SK-N-SH (cell line): ENCODE measurements around the gene MACROD2. TPM values are rescaled to one million over a fixed set of nuclear protein-coding genes. Genes with fewer than 3 reads are reported as not detected.

Experiments used
- CTCF ChIA-PET: fragments of 300-600, 350-600 bp; formaldehyde crosslinking; extraction: SDS; loops from one replicate; lab custom pipeline; 2021; lab: Yijun Ruan, JAX
- POLR2A ChIA-PET: fragments of 350-600 bp; sonication (Branson Sonifier 250); formaldehyde crosslinking; extraction: SDS; loops from one replicate; lab custom pipeline; 2020; ENCODE audit warnings: antibody characterized with exemption, inconsistent platforms; lab: Yijun Ruan, JAX
- DNase-seq: peaks from one replicate; pipeline ENCODE4 v3.0.0; 2012
- H2AFZ ChIP-seq: fragments of 200-600 bp; sonication (generic); 2 replicates; pipeline ENCODE4 v1.8.1; 2016; ENCODE audit warnings: antibody characterized with exemption, mild to moderate bottlenecking, low read depth
- H3F3A ChIP-seq: fragments of 200-600 bp; sonication (generic); replicated peaks from 2 replicates; pipeline ENCODE3; 2016; ENCODE audit warnings: antibody characterized with exemption, mild to moderate bottlenecking; ENCODE audit not compliant: insufficient read depth
- H3K27ac ChIP-seq, 2 experiments: fragments of 200-500 bp in 1 of 2; fragments of 200-600 bp in 1 of 2; sonication (Bioruptor generic) in 1 of 2; sonication (generic), shearing (Covaris generic) in 1 of 2; 2 replicates each; pipeline versions ENCODE4 v1.5.1 to v1.6.1; 2014 to 2016; ENCODE audit warnings: low read depth in 2 of 2, inconsistent platforms in 1 of 2, low read length in 1 of 2, mild to moderate bottlenecking in 1 of 2, mixed read lengths in 1 of 2
- H3K27me3 ChIP-seq: fragments of 200-600 bp; sonication (generic), shearing (Covaris generic); 2 replicates; pipeline ENCODE4 v1.6.1; 2016; ENCODE audit warnings: mixed run types; ENCODE audit not compliant: insufficient read depth
- H3K36me3 ChIP-seq, 2 experiments: fragments of 200-500 bp in 1 of 2; fragments of 200-600 bp in 1 of 2; sonication (Bioruptor generic) in 1 of 2; sonication (generic) in 1 of 2; replicated peaks in 1 of 2; 2 replicates each; pipeline versions ENCODE3 to v1.5.1; 2014 to 2016; ENCODE audit warnings: low read length in 1 of 2, mild to moderate bottlenecking in 1 of 2; ENCODE audit not compliant: insufficient read depth in 2 of 2, control insufficient read depth in 1 of 2
- H3K4me1 ChIP-seq, 2 experiments: fragments of 200-500 bp in 1 of 2; fragments of 200-600 bp in 1 of 2; sonication (Bioruptor generic) in 1 of 2; sonication (generic), shearing (Covaris generic) in 1 of 2; 2 replicates each; pipeline versions ENCODE4 v1.5.1 to v1.6.1; 2014 to 2016; ENCODE audit warnings: low read depth in 1 of 2, low read length in 1 of 2, mixed run types in 1 of 2; ENCODE audit not compliant: insufficient read depth in 2 of 2, control insufficient read depth in 1 of 2
- H3K4me2 ChIP-seq: fragments of 200-600 bp; sonication (generic), shearing (Covaris generic); 2 replicates; pipeline ENCODE4 v1.6.1; 2017; ENCODE audit warnings: mixed run types
- H3K4me3 ChIP-seq, 2 experiments: fragments of 200-500 bp in 1 of 2; fragments of 200-600 bp in 1 of 2; sonication (Bioruptor generic) in 1 of 2; sonication (generic), shearing (Covaris generic) in 1 of 2; 2 replicates each; pipeline versions ENCODE4 v1.5.1 to v1.8.1; 2014 to 2016; ENCODE audit warnings: low read depth in 2 of 2, inconsistent platforms in 1 of 2, low read length in 1 of 2, mild to moderate bottlenecking in 1 of 2, mixed read lengths in 1 of 2, moderate library complexity in 1 of 2
- H3K79me2 ChIP-seq: fragments of 200-600 bp; sonication (generic); 2 replicates; pipeline ENCODE4 v1.8.1; 2017; ENCODE audit warnings: mild to moderate bottlenecking; ENCODE audit not compliant: insufficient read depth
- H3K9ac ChIP-seq: fragments of 200-600 bp; sonication (generic); 2 replicates; pipeline ENCODE4 v1.6.1; 2017; ENCODE audit warnings: mixed run types
- H3K9me2 ChIP-seq: fragments of 200-600 bp; sonication (generic); 2 replicates; pipeline ENCODE4 v1.6.1; 2017; ENCODE audit warnings: mixed run types
- H3K9me3 ChIP-seq: fragments of 200-600 bp; sonication (generic); 2 replicates; pipeline ENCODE4 v1.6.1; 2017; ENCODE audit warnings: mixed run types, mild to moderate bottlenecking, moderate library complexity
- H4K20me1 ChIP-seq: fragments of 200-600 bp; sonication (generic); 2 replicates; pipeline ENCODE4 v1.6.1; 2017; ENCODE audit warnings: mild to moderate bottlenecking, mixed run types; ENCODE audit not compliant: insufficient read depth
- FOXM1 ChIP-seq: IDR thresholded peaks from 2 replicates; pipeline ENCODE4 v1.4.0; 2012; ENCODE audit warnings: low read depth, mild to moderate bottlenecking
- JUND ChIP-seq: IDR thresholded peaks from 2 replicates; pipeline ENCODE4 v1.4.0; 2012
- NRF1 ChIP-seq: IDR thresholded peaks from 2 replicates; pipeline ENCODE4 v1.6.1; 2012; ENCODE audit warnings: low read depth, mild to moderate bottlenecking, low read length
- RAD21 ChIP-seq: IDR thresholded peaks from 2 replicates; pipeline ENCODE4 v1.6.1; 2012; ENCODE audit warnings: mild to moderate bottlenecking, low read length
- TCF12 ChIP-seq: IDR thresholded peaks from 2 replicates; pipeline ENCODE4 v1.4.0; 2012
- YY1 ChIP-seq: IDR thresholded peaks from 2 replicates; pipeline ENCODE4 v1.4.0; 2012; ENCODE audit warnings: low read depth, mild to moderate bottlenecking
- WGBS: methylation state at CpG from one replicate; pipeline ENCODE4 v1.1.6; 2017; ENCODE audit warnings: low lambda C conversion rate; 5-methylcytosine and 5-hydroxymethylcytosine counted together
- polyA plus RNA-seq, 3 experiments: library from polyadenylated mRNA; depleted of rRNA; stranded (reverse); fragments of >200 nt; gene quantifications; 2 replicates each; pipeline ENCODE4 v1.2.3, GENCODE V29; 2012
- TF ChIP-seq, protein P1 (sequence below): IDR thresholded peaks from 2 replicates; pipeline ENCODE4; 2012
- TF ChIP-seq, protein P2 (sequence below): IDR thresholded peaks from 2 replicates; pipeline ENCODE4 v1.4.0; 2012; ENCODE audit warnings: low read depth, borderline replicate concordance
- TF ChIP-seq, protein P3 (sequence below): IDR thresholded peaks from 2 replicates; pipeline ENCODE4 v1.6.1; 2012; ENCODE audit warnings: mild to moderate bottlenecking, low read depth, low read length, moderate library complexity

The MACROD2 gene
- polyA plus RNA-seq, 1 of the 3 experiments (the other 2 are of a cell fraction): 0.33 TPM

- Histone ChIP-seq H3K9ac (no peak overlapping the region), H3K27ac (no peak overlapping the region), H3K9me2 (no peaks in the 10 kb centered on the region), H3K4me2 (no peak overlapping the region), H3K4me1 (peaks cover 9% of the 10 kb centered on the region in 2 experiments; a peak in 3 of 4 replicates), H2AFZ (no peak overlapping the region), H4K20me1 (no peaks in the 10 kb centered on the region), H3K79me2 (no peaks in the 10 kb centered on the region), H3K36me3 (no peaks in the 10 kb centered on the region), H3K27me3 (no peaks in the 10 kb centered on the region), H3K9me3 (no peaks in the 10 kb centered on the region), H3F3A (peaks cover 10% of the 10 kb centered on the region), H3K4me3 (no peak overlapping the region)
- POLR2A ChIA-PET: no interaction called here
- WGBS: 54% methylated on average over 3 of the region's 3 CpGs
- TF ChIP-seq, protein P1, sequence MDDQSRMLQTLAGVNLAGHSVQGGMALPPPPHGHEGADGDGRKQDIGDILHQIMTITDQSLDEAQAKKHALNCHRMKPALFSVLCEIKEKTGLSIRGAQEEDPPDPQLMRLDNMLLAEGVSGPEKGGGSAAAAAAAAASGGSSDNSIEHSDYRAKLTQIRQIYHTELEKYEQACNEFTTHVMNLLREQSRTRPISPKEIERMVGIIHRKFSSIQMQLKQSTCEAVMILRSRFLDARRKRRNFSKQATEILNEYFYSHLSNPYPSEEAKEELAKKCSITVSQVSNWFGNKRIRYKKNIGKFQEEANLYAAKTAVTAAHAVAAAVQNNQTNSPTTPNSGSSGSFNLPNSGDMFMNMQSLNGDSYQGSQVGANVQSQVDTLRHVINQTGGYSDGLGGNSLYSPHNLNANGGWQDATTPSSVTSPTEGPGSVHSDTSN: peak; percentile 50
- TF ChIP-seq YY1 (no peak), JUND (no peak), TCF12 (0 out of 2 replicates have a peak, but pooled peaks have one; percentile 31)
- TF ChIP-seq, protein P2, sequence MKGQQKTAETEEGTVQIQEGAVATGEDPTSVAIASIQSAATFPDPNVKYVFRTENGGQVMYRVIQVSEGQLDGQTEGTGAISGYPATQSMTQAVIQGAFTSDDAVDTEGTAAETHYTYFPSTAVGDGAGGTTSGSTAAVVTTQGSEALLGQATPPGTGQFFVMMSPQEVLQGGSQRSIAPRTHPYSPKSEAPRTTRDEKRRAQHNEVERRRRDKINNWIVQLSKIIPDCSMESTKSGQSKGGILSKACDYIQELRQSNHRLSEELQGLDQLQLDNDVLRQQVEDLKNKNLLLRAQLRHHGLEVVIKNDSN: no peak
- CTCF ChIA-PET: no interaction called here
- DNase-seq: no peak
These were observed 960.7 kb downstream of the MACROD2 start for GRCh38 chr20:14956026-14956425.

DNA sequence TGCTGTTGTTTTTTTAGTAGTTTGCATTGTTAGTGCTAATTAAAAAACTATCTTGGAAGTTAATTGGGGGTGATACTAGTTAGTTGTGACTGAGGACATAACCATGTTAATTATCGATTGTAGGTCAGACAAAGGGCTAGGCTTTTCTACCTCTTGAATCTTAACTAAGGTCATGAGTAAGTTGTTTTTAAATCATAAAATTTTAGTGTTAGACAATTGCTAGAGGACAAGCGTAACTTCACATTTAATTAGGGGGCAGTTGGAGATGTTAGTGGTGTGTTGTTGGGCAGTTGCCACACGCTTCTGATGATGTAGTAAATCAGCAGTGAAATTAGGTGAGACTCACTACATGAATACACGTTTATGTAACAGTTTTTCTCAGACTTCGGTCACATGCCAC lies 961.2 kb downstream of the MACROD2 start:
- Histone ChIP-seq H3K9me3 (no peaks in the 10 kb centered on the region), H3K9me2 (no peaks in the 10 kb centered on the region), H3K4me3 (no peak overlapping the region), H3K36me3 (no peaks in the 10 kb centered on the region), H3K79me2 (no peaks in the 10 kb centered on the region), H3K4me1 (peaks cover 7 to 9% of the 10 kb centered on the region in 2 experiments; a peak in 3 of 4 replicates), H2AFZ (no peak overlapping the region), H3F3A (peaks cover 10% of the 10 kb centered on the region), H3K27ac (no peak overlapping the region), H4K20me1 (no peaks in the 10 kb centered on the region), H3K27me3 (no peaks in the 10 kb centered on the region), H3K4me2 (no peak overlapping the region), H3K9ac (no peak overlapping the region)
- POLR2A ChIA-PET: no interaction called here
- DNase-seq: no peak
- CTCF ChIA-PET: no interaction called here
- TF ChIP-seq RAD21 (no peak), FOXM1 (no peak), NRF1 (no peak)
- TF ChIP-seq, protein P3, sequence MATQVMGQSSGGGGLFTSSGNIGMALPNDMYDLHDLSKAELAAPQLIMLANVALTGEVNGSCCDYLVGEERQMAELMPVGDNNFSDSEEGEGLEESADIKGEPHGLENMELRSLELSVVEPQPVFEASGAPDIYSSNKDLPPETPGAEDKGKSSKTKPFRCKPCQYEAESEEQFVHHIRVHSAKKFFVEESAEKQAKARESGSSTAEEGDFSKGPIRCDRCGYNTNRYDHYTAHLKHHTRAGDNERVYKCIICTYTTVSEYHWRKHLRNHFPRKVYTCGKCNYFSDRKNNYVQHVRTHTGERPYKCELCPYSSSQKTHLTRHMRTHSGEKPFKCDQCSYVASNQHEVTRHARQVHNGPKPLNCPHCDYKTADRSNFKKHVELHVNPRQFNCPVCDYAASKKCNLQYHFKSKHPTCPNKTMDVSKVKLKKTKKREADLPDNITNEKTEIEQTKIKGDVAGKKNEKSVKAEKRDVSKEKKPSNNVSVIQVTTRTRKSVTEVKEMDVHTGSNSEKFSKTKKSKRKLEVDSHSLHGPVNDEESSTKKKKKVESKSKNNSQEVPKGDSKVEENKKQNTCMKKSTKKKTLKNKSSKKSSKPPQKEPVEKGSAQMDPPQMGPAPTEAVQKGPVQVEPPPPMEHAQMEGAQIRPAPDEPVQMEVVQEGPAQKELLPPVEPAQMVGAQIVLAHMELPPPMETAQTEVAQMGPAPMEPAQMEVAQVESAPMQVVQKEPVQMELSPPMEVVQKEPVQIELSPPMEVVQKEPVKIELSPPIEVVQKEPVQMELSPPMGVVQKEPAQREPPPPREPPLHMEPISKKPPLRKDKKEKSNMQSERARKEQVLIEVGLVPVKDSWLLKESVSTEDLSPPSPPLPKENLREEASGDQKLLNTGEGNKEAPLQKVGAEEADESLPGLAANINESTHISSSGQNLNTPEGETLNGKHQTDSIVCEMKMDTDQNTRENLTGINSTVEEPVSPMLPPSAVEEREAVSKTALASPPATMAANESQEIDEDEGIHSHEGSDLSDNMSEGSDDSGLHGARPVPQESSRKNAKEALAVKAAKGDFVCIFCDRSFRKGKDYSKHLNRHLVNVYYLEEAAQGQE: no peak
- 96% methylated on average over 5 of the region's 5 CpGs for WGBS
